PC-9 (cell line): ENCODE measurements around the gene ERMAP.

Source experiments
- CTCF ChIP-seq: fragments of 200-600 bp; sonication (generic); conservative IDR thresholded peaks from 2 replicates; pipeline ENCODE4 v1.6.1; 2017; ENCODE audit warnings: mixed run types, antibody characterized with exemption, mild to moderate bottlenecking, moderate library complexity
- EZH2 ChIP-seq: fragments of 200-600 bp; sonication (generic); IDR thresholded peaks from 2 replicates; pipeline ENCODE4 v1.8.0; 2017; ENCODE audit warnings: antibody characterized with exemption, low read depth

DNA sequence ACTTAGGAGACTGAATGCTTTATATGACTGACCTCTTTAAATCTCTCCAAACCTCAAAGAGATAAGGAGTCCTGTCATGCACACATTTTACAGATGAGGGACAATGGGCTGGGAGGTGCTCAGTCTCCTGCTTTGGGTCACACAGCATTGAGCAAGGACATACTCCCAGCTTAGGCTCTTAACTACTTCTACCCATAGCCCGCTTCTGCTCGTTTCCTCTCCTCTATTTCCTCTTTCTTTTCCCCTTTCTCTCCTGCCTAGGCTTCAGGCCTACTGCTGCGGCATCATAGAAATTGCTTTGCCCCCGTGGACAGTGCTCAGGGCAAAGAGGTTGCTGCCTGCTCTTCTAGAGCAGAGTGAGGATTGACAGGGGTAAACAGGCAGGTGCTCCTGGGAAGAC is 17.1 kb downstream of the ERMAP start:
- TF ChIP-seq CTCF: no peak
- TF ChIP-seq EZH2: no peak
